Neural cell (in vitro differentiated cells): Measurements from ENCODE around the gene KHK. TPM values are rescaled to one million over a fixed set of nuclear protein-coding genes. Genes with fewer than 3 reads are reported as not detected.

Source experiments
- H2AFZ ChIP-seq: fragments of 200-600, 300-800 bp; sonication (generic), shearing (Covaris generic); 2 replicates; pipeline ENCODE4 v1.6.0; 2014; ENCODE audit warnings: low read depth, mild to moderate bottlenecking, antibody characterized with exemption, low read length, moderate library complexity
- H3F3A ChIP-seq: fragments of 200-600 bp; shearing (Covaris generic); 2 replicates; pipeline ENCODE4 v1.6.1; 2016; ENCODE audit warnings: mild to moderate bottlenecking, moderate library complexity, mixed read lengths, antibody characterized with exemption, low read length; ENCODE audit not compliant: insufficient read depth, poor library complexity, severe bottlenecking
- H3K27ac ChIP-seq: fragments of 200-600, 300-800 bp; sonication (generic), shearing (Covaris generic); 2 replicates; pipeline ENCODE4 v1.5.1; 2014; ENCODE audit warnings: mild to moderate bottlenecking, low read length, moderate library complexity
- H3K27me3 ChIP-seq: fragments of 300-800, 200-600 bp; sonication (generic), shearing (Covaris generic); 2 replicates; pipeline ENCODE4 v1.6.0; 2014; ENCODE audit warnings: mild to moderate bottlenecking, low read depth, low read length, moderate library complexity; ENCODE audit not compliant: insufficient read depth
- H3K36me3 ChIP-seq: fragments of 300-800, 200-600 bp; sonication (generic), shearing (Covaris generic); 2 replicates; pipeline ENCODE4 v1.5.1; 2014; ENCODE audit warnings: mild to moderate bottlenecking, antibody characterized with exemption, low read length, moderate library complexity; ENCODE audit not compliant: insufficient read depth
- H3K4me2 ChIP-seq: fragments of 300-800, 200-600 bp; sonication (generic), shearing (Covaris generic); 2 replicates; pipeline ENCODE4 v1.6.0; 2014; ENCODE audit warnings: mild to moderate bottlenecking, low read length
- H3K4me3 ChIP-seq: fragments of 300-800, 200-600 bp; sonication (generic), shearing (Covaris generic); 2 replicates; pipeline ENCODE4 v1.5.1; 2014; ENCODE audit warnings: mild to moderate bottlenecking, low read length, moderate library complexity
- H3K79me2 ChIP-seq: fragments of 200-600 bp; shearing (Covaris generic); replicated peaks from 2 replicates; pipeline ENCODE4 v1.6.0; 2014; ENCODE audit warnings: mild to moderate bottlenecking, low read length, moderate library complexity; ENCODE audit not compliant: insufficient read depth
- H3K9ac ChIP-seq: fragments of 300-800, 200-600 bp; sonication (generic), shearing (Covaris generic); 2 replicates; pipeline ENCODE4 v1.6.1; 2016; ENCODE audit warnings: mild to moderate bottlenecking, low read length, mixed read lengths
- H3K9me2 ChIP-seq: fragments of 200-600 bp; shearing (Covaris generic); 2 replicates; pipeline ENCODE4 v1.6.1; 2016; ENCODE audit warnings: mild to moderate bottlenecking, low read length, mixed read lengths; ENCODE audit not compliant: insufficient read depth
- H3K9me3 ChIP-seq: fragments of 200-600, 300-800 bp; sonication (generic), shearing (Covaris generic); 2 replicates; pipeline ENCODE4 v1.6.1; 2016; ENCODE audit warnings: mild to moderate bottlenecking, mixed run types, low read length, moderate library complexity, mixed read lengths
- H4K20me1 ChIP-seq: fragments of 200-600 bp; shearing (Covaris generic); 2 replicates; pipeline ENCODE4 v1.6.1; 2016; ENCODE audit warnings: mild to moderate bottlenecking, mixed run types; ENCODE audit not compliant: insufficient read depth
- CTCF ChIP-seq: fragments of 450-650 bp; IDR thresholded peaks from 2 replicates; pipeline ENCODE4 v1.5.1; 2014; ENCODE audit warnings: antibody characterized with exemption, mild to moderate bottlenecking, moderate library complexity; ENCODE audit not compliant: poor library complexity, severe bottlenecking
- EP300 ChIP-seq: fragments of 450-650 bp; conservative IDR thresholded peaks from 2 replicates; pipeline ENCODE4 v1.6.1; 2014; ENCODE audit warnings: antibody characterized with exemption, mild to moderate bottlenecking, moderate library complexity; ENCODE audit not compliant: poor library complexity, severe bottlenecking
- EZH2 ChIP-seq: fragments of 200-600, 300-800 bp; shearing (Covaris generic), sonication (generic); IDR thresholded peaks from 2 replicates; pipeline ENCODE4 v1.6.1; 2014; ENCODE audit warnings: antibody characterized with exemption, low read length, borderline replicate concordance, mild to moderate bottlenecking; ENCODE audit not compliant: insufficient read depth, poor library complexity, severe bottlenecking
- MXI1 ChIP-seq: fragments of 450-650 bp; conservative IDR thresholded peaks from 2 replicates; pipeline ENCODE4 v1.6.1; 2014; ENCODE audit warnings: antibody characterized with exemption, mild to moderate bottlenecking; ENCODE audit not compliant: poor library complexity, severe bottlenecking
- POLR2AphosphoS5 ChIP-seq: IDR thresholded peaks from 2 replicates; pipeline ENCODE4 v1.6.1; 2012
- RAD21 ChIP-seq: fragments of 450-650 bp; conservative IDR thresholded peaks from 2 replicates; pipeline ENCODE4 v1.6.1; 2014; ENCODE audit warnings: antibody characterized with exemption, mild to moderate bottlenecking, moderate library complexity
- REST ChIP-seq: IDR thresholded peaks from 2 replicates; pipeline ENCODE4 v1.6.1; 2012; ENCODE audit warnings: borderline replicate concordance
- SMC3 ChIP-seq: fragments of 450-650 bp; conservative IDR thresholded peaks from 2 replicates; pipeline ENCODE4 v1.6.1; 2014; ENCODE audit warnings: antibody characterized with exemption, mild to moderate bottlenecking, moderate library complexity; ENCODE audit not compliant: poor library complexity
- TAF1 ChIP-seq: IDR thresholded peaks from 2 replicates; pipeline ENCODE4 v1.6.1; 2012; ENCODE audit warnings: low read depth
- polyA plus RNA-seq: library from polyadenylated mRNA; depleted of rRNA; stranded (reverse); fragments of >200 nt; gene quantifications from 2 replicates; pipeline ENCODE4 v1.2.3, GENCODE V29; 2014

The KHK gene
- polyA plus RNA-seq, 1 donor from 2014 or later = 4.1 TPM

GRCh38 chr2:27095745-27096651 lies 9.4 kb downstream of the KHK start:
- H3K4me2 ChIP-seq = no peak overlapping the region
- no peaks in the 10 kb centered on the region for H3K36me3 ChIP-seq
- H2AFZ ChIP-seq = peak overlapping the region; percentile 6
- no peak overlapping the region for H3K9ac ChIP-seq
- peak overlapping the region; percentile 45 for H3K4me3 ChIP-seq
- H3K27ac ChIP-seq = no peak overlapping the region
- H3K9me2 ChIP-seq = no peaks in the 10 kb centered on the region
- H3K79me2 ChIP-seq = no peaks in the 10 kb centered on the region
- H3F3A ChIP-seq = no peaks in the 10 kb centered on the region
- H3K27me3 ChIP-seq = no peaks in the 10 kb centered on the region
- H3K9me3 ChIP-seq = no peaks in the 10 kb centered on the region
- no peaks in the 10 kb centered on the region for H4K20me1 ChIP-seq
- TF ChIP-seq RAD21 = no peak
- TF ChIP-seq MXI1 = peak; percentile 29

DNA sequence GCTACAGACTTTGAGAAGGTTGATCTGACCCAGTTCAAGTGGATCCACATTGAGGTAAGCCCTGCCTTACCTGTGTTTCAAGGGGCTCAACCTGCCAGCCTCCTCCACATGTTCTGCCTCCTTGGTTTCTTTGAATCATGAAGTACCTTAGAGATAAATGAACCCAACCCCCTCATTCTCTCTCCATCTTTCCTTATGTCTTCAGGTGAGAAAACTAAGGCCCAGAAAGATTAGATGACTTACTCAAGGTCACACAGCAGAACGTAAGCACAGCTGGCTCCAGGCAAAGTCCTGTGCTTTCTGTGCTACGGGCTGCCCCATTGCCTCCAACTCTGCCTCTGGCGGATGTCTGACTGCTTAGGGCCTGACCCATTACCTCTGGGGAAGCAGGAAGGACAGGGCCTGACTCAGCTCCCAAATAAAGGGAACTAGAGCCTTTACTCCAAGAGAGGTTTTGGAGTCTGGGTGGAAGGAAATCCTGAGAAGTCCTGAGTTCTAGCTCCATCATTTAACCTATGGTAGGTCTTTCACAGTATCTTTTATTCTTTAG lies 10.3 kb downstream of the KHK start:
- no peak overlapping the region for H3K4me3 ChIP-seq
- H3K36me3 ChIP-seq = no peaks in the 10 kb centered on the region
- no peaks in the 10 kb centered on the region for H4K20me1 ChIP-seq
- H3K4me2 ChIP-seq = no peak overlapping the region
- H3K9me2 ChIP-seq = no peaks in the 10 kb centered on the region
- TF ChIP-seq REST (no peak), SMC3 (no peak), POLR2AphosphoS5 (no peak), RAD21 (no peak), EZH2 (no peak), MXI1 (no peak), CTCF (no peak), TAF1 (no peak), EP300 (no peak)
- H3K27ac ChIP-seq = no peak overlapping the region
- H3K27me3 ChIP-seq = no peaks in the 10 kb centered on the region
- no peak overlapping the region for H3K9ac ChIP-seq
- no peak overlapping the region for H2AFZ ChIP-seq
- no peaks in the 10 kb centered on the region for H3K79me2 ChIP-seq
- H3K9me3 ChIP-seq = no peaks in the 10 kb centered on the region
- H3F3A ChIP-seq = no peaks in the 10 kb centered on the region
